ENCODE data around the gene GNAO1.

Gene GNAO1

DNA sequence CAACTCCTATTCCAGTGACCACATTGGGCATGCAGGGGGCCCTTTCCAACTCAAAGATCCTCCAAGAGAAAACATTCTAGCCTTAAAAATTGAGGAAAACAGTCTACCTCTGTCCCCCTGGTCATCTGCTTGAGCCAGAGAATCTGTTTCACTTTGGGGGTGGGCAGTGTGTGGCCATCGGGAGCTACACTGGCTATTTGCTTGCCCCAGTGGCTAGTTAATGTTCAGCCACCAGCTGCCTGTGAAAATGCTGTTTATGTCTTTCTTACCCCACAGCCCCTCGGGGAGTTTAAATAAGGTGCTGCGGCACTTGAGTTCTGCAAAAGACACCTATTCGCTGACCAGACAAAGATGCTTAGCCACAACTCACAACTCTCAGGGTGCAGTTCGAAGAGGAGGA is 43.4 kb downstream of the GNAO1 start:
- FAIRE-seq: peak; percentile 16

DNA sequence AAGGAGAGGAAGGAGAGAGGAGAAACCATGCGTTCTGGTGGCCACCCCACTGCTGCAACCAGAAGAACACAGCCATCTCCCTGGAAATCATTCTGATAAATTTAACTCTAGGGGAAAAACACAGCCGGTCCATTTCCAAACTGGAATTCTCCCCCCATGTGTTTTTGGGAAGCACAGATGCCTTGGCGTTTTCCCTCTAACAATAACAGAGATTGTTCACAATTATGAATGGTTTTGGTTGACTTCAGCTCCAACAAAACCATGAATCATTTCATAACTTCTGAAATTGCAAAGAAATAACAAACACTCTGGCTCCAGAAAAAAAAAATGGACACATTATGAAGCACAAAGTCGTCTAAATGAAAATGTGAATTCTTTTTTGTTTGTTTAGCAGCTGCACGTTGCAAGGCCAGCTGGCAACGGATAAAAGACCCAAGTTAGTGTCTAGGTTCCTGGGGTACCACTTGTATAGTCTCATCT is 46.2 kb downstream of the GNAO1 start:
- DNase-seq (ENCODE audit: insufficient read length, low spot score): no peak
- no peak for FAIRE-seq

More for the DNA sequence above, 43.4 kb downstream of the GNAO1 start:
- DNase-seq (ENCODE audit: insufficient read length, low spot score): no peak

DNA sequence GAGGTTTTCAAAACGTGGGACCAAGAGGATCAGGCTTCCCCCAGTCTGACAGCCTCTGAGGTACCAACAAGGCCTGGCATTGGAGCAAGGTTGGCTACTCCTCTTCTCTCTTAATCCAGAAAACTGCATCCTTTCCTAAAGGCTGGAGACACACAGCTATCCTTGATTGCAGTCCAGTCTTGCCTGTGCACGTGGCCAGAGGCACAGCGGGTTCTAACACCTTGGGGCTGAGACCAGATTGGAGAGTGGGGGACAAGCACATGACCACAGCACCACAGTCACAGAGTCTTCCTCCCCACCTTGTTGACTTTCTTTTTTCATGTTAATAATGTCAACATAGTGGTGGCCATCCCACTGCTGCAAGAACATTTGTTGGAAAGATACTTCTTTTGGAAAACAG is 46.9 kb downstream of the GNAO1 start:
- FAIRE-seq (no peak), DNase-seq (ENCODE audit: insufficient read length, low spot score) (no peak)

DNA sequence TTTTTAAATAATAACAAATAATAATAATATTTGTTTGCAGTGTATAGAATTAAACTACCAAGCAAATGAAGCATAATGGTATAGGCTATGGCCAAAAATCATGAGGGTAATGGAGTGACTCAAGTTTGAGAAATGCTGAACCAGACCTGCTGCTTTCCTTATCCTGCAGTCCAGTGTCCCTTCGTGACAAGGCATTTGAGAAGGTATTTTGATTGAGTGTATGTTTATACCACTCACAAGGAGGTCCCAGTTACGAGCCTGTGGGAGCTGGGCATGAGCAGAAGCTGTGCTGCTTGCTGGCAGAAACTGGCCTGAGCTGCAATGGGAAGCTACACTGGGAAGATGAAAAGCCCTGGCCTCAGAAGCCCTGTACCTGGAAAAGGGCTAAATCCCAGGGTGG is 50.3 kb downstream of the GNAO1 start:
- FAIRE-seq: no peak
- DNase-seq (ENCODE audit: insufficient read length, low spot score): no peak

DNA sequence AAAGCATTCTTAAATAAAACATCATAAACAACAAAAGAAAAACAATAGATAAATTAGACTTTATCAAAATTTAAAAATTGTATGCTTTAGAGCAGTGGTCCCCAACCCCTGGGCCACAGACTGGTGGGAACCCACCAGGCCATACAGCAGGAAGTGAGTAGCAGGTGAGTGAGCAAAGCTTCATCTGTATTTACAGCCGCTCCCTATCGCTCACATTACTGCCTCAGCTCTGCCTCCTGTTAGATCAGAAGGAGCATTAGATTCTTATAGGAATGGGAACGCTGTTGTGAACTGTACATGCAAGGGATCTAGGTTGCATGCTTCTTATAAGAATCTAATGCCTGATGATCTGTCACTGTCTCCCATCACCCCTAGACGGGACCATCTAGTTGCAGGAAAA is 51.5 kb downstream of the GNAO1 start:
- DNase-seq (ENCODE audit: insufficient read length, low spot score) (no peak), FAIRE-seq (no peak)

DNA sequence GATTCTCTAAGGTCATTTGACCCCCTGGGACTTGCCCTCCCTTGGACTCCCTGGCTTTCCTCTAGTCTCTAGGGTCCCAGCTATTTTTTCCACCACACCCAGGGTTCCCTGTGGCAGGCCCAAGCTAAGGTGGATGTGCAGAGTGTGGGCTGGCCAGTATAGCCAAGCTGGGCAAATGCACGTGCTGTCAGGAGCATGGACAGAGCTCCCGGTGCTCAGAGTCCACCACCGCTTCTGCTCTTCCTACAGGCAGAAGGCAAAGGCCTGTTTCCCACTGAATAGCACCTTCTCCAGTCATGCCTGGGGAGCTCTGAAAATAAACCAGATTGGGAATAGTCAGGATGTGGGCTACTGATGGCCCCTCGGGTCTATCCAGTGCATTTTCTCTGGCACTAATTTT is 53.3 kb downstream of the GNAO1 start:
- FAIRE-seq (no peak), DNase-seq (ENCODE audit: insufficient read length, low spot score) (no peak)

DNA sequence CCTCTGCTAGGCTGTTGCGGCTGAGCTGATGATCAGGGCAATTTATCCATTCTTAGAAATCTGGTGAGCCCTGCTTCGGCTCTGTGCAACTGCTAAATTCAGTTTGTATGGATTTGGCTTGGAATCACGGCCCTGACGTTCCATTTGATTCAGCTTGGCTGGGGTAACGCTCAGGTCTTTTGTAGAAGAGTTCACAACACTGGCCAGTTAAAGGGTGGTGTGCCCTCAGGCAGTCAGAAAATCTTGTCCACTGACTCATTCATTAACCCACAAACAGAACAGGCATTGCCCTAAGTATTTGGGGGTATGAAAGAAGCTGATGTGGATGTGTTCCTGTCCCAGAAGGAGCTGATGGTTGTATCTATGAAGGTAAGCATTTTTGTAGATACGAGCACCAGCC is 53.9 kb downstream of the GNAO1 start:
- FAIRE-seq: no peak
- DNase-seq (ENCODE audit: insufficient read length, low spot score): peak; percentile 26

DNA sequence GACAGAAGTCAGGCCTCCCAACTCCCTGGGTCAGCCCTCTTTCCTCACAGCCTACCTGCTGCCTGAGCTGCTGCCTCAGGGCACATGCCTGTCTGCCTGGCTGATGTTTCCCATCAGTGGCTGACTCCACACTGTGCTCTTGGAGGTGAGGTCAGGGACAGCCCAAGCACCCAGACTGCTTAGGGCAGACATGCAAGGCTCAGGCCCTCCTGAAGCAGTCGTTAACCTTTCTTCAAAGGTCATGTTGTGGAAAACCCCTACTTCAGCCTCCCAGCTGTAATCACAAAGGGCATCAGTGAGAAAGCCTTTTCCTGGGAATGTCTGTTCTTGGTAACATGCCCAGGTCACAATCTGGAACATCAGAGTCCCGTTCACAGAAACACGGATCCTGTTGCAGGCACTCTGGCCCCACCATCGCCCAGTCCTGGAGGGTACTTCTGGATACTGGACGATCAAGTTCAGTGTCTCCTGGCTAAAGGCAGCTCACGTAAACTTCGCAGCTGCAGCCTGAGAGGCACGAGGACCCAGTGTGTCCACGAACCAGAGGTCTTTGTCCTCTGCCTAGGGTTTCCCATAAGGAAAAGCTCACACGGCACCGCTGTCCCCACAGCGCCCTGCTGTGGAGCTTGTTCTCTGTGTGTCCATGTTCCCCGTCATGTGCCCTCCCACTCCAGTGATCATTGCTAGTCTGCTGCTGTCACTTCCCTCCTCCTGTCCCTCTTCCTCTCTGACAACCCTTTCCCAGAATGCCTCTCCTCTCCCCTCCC is 54.9 kb downstream of the GNAO1 start:
- FAIRE-seq: peak; percentile 91
- DNase-seq (ENCODE audit: insufficient read length, low spot score): peak; percentile 59

DNA sequence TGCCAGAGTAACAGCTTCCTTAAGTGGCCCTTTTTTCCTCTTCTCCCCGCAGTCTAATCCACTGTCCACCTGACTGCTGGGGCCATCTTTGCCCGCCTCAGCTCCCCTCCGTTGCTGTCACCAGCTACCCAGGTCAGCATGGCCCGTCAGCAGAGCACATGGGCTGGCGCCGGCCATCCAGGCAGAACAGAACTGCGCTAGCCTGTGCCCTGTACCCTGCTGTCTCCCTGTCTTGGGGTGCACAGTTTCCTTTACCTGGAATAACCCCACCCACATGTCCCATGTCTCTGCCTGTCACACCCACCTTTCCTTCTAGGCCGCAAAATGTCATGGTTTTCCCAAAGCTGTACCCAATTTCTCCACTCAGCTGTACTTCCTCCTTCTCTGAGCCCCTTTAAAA is 55.7 kb downstream of the GNAO1 start:
- FAIRE-seq (no peak), DNase-seq (ENCODE audit: insufficient read length, low spot score) (no peak)

DNA sequence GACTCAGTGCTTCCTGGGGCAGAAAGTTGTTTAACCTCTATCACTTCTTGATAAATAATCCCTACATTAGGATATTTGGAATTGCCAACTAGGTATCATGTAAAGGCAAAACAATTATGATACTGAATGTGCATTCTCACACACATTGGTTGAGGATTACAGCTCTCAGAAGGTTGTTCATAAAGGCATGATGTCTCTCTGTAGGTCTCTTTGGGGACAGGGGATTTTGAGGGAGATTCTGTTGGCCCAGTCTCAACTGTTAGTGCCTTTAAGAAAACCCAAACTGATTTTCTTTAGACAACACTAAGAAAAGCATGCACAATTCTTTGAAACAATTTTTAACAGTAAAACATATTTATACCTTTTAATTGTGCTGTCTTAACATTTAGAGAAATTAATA is 56.5 kb downstream of the GNAO1 start:
- DNase-seq (ENCODE audit: insufficient read length, low spot score): no peak
- FAIRE-seq: no peak

DNA sequence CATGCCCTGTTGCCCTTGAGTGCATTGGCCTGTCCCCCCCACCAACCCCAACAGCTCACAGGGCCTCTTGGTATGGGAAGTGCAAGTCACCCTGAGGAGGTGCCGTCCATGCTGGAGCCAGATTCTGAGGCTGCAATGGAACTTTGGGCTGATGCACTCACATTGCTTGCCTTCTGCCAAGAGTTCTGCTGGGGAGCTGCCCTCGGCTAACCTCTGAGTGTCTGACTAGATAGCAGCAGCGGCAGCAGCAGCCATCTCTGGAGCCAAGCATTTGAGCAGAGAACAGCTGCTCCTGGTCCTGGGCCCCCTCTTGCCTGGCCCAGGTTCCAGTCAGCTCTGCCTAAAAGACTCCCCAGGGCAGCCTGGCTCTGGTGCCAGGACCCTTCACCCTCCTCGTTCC is 61.5 kb downstream of the GNAO1 start:
- FAIRE-seq: no peak

DNA sequence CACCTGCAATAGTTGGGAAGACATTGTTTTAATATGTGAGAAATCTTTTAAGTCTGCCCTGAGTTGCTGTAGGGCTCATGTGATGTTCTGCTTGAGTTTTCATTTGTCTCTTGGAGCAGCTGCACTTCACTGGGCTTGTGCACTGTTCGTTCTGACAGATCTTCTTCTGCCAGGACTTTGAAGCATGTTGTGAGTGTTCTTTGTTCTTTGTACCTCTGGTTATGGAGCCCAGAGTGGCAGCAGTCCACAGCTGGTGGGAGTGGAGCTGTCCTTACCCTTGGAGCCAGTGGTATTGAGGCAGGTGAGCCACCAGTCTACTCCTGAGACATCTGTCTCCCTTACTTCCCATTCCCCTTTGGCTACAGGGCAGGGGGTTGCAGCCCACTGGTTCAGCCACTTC is 64.6 kb downstream of the GNAO1 start:
- DNase-seq (ENCODE audit: insufficient read length, low spot score): no peak
- no peak for FAIRE-seq

More for the DNA sequence above, 61.5 kb downstream of the GNAO1 start:
- no peak for DNase-seq (ENCODE audit: insufficient read length, low spot score)

DNA sequence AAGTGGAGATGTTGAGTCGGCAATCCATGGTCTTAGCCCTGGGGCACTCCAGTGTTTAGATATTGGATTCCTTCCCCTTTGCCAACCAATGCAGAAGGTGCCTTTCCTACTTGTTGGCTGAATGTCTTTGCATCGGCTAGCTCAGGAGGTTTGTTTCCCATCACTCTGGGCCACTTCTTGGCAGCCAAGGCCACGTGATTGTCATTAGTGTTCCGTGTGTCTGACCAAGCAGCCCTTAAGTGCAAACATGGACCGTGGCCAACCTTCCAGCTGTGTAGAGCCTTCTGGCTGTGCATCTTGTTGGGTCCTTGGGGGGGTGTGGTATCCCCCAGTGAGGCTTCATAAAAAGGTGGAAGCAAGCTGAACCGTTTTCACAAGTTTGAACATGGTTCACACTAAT is 66.0 kb downstream of the GNAO1 start:
- no peak for FAIRE-seq
- no peak for DNase-seq (ENCODE audit: insufficient read length, low spot score)

DNA sequence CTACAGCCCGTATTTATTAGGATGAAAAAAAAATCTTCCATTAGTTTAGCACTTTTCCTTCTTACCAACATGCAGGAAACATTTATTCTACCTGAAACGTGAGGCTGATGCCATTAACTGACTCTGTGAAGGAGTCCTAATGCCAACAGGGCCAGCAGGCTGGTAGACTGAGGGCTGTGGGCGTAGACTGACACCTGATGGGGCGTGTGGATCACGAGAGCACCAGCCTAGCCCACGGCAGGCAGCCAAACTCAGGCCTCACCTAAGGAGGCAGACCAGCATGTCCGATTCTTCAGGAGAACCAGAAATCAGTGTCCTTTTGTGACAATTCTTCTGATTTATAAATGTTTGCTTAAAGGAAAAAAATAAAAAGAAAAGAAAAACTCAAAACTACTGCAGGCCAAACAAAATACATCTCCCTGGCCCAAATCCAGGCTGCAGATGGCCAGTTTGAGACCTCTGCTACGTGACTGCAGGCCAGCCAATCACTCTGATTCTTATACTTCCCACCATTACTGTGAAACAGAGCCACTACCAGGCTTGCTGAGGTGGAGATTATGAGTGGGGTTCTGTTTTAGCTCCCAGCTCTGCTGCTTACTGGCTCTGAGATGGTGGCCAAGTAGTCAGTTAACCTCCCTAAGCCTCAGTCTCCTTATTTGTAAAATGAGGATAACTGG is 66.5 kb downstream of the GNAO1 start:
- FAIRE-seq (no peak), DNase-seq (ENCODE audit: insufficient read length, low spot score) (no peak)

DNA sequence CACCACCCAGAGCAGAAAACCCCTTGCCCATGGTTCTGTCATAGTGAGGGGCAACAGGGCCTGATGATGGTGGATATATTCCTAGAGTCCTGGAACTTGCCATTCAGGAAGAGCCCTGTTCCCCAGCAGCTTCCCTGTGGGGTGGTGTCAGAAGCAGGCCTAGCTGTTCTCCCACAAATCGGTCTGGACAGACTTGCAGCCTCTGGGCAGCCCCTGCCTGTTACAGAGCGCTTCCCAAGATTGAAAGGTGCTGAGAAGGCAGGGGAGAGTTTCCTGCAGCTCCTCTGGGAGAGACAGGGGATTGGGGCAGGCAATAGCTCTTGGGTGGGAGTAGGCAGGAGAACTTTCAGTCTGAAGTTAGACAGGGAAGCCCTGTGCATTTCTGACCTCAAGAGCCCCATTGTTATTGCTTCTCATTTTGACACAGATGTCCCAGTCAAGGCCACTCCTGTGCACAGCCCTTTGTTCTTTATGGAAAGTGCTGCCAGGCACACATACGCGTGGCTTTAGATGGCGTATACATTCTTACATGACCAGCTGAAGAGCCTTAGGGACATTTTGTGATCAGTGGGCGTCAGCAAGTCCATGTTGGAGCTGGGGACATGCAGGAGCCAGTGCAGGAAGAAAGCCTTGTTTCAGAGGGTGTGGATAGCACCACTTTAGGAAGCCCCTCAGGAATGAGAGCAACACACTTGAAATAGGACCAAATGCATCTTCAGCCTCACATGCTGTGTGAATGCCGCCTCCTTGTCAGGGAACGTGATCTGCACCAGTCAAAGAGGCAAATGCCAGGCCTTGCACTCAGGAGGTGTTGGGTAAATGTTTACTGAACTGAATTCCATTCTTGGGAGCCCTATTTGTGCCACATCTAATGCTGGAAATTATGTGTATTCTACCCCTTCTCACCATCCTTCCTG is 67.5 kb downstream of the GNAO1 start:
- DNase-seq (ENCODE audit: insufficient read length, low spot score): no peak
- FAIRE-seq: no peak

DNA sequence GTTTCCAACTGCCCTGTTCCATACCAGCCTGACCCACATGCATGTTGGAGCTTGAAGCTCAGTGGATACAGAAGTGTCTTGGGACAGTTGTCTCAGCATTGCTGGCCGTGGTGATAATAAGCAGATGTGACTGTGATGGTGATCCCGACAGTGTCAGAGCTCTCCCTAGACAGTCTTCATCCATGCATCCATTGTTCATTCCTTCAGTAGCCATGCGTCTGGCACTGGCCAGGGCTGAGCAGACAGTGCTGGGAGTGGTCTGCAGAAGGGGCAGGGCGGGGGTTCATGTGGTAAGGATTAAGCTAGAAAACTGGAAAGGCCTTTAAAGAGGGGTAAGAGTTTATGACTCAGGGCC is 68.1 kb downstream of the GNAO1 start:
- FAIRE-seq (no peak), DNase-seq (ENCODE audit: insufficient read length, low spot score) (no peak)

DNA sequence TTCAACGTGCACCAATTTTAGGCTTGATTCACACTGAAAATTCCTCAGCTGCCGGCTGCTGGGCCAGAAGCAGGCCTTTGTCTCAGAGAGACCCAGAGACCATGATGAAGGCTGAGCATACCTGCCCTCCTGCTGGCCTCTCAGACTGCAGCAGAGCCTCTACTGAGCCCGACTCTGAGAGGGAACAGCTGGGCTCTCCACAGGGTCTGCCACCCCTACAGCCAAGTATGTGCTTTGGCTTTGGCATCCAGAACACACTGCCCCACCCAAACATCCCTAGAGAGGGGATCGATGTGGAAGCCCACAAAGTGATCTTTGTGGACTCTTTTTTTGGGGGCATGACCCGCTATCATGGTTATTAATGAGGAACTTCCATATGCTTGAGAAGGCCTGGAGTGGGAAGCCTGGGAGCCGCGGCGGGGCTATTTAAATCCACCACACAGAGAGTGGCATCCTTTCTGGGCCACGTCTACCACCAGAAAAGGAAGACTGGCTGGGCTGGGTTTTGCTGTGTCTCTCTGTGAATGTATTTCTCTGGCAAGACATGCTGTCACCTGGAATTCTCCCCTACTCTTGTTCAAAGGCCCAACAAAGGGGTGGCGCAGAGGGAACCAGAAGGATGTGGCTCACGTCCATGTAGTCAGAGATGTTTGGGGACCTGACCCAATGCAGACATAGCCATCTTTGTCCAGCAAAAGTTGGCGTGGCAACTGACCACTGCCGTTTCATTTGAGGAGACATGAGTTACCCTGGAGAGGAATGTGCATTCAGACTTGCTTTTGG is 69.3 kb downstream of the GNAO1 start:
- FAIRE-seq (no peak), DNase-seq (ENCODE audit: insufficient read length, low spot score) (no peak)

DNA sequence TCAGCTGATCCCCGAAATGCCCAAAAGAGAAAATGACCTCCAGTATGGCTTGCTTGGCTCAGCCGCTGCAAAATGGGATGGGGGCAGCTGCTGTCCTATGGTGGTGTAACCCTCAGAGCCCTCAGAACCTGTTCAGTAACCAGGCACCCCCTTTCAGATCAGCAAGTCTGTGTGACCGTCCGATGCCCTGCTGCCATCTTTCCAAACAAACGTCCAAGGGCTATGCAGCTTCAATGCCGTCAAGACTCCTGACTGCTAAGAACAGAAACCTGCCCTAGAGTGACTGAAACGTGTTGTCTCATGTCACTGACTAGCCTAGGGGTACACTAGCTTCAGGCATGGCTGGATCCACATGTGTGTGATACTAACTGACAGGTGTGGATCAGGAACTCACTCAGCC is 70.4 kb downstream of the GNAO1 start:
- DNase-seq (ENCODE audit: insufficient read length, low spot score) (no peak), FAIRE-seq (no peak)

DNA sequence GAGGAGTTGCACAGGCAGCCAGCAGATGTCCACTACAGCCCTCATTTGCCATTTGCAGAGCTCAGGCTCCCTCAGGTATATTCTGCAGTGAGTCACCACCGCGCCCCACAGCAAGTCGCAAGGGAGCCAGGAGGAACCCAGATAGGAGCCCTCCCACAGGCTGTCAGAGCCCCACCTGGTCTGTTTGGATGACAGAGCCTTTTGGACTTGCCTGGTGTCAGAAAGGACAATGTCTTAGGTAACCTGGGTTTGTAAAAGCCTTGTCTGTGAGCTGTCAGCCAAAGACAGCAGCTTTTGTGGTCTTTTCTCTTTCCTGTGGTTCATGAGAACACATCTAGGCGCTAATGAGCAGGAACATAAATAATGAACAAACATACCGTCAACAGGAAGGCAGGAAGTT is 70.9 kb downstream of the GNAO1 start:
- FAIRE-seq: no peak
- DNase-seq (ENCODE audit: insufficient read length, low spot score): no peak

DNA sequence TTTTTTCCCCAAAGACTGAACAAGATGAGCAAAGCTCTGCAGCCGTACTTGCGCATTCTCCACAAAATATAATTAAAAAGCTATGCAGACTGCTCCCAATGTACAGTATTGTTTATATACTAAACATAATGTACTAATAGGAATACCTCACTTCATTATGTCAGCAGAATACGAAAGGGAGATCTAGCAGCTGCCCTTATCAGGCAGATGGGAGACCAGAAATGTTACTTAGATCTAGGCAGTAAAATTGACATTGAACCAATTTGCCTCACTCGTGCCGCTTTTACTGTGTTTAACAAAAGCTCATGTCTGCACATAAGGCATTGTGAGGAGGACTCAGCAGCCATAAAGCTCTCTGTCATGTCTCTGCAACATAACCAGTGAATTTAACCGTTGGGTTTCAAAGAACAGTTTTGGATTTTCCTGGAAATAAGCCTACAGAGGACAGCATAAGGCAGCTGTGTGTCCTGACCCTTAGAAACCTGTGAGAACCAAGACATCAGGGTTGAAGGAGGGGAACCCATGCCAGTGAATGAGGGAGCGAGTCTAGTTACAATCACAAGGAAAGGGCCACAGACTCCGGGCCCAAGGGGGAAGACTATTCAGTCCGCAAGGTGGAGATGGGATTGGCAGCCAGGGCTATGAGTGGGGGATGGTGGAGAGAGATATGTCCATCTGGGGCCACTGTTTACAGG is 71.4 kb downstream of the GNAO1 start:
- no peak for FAIRE-seq
- no peak for DNase-seq (ENCODE audit: insufficient read length, low spot score)
